Calu3 (cell line): ENCODE measurements around the gene PGR. TPM values are rescaled to one million over a fixed set of nuclear protein-coding genes. Genes with fewer than 3 reads are reported as not detected.

Experiments
- BruUV-seq: library from RNA; stranded (reverse); fragments of 400-500 nt; replicated peaks from 2 replicates; lab custom pipeline; 2021; lab: Mats Ljungman, UMichigan
- CTCF ChIA-PET: fragments of 300-600 bp; sonication (Branson Sonifier 250); formaldehyde crosslinking; loops from one replicate; lab custom pipeline; 2022; ENCODE audit warnings: antibody characterized with exemption; lab: Charles Lee
- DNase-seq: peaks from one replicate; pipeline ENCODE4 v3.0.0; 2022
- H3K27ac Mint-ChIP-seq: one replicate; pipeline ENCODE4 v1.8.0; 2022; ENCODE audit warnings: mixed read lengths; ENCODE audit not compliant: unreplicated experiment
- H3K27me3 Mint-ChIP-seq: one replicate; pipeline ENCODE4 v1.8.0; 2022; ENCODE audit warnings: mixed read lengths; ENCODE audit not compliant: unreplicated experiment
- H3K36me3 Mint-ChIP-seq: one replicate; pipeline ENCODE4 v1.8.0; 2022; ENCODE audit warnings: mild to moderate bottlenecking, moderate library complexity, mixed read lengths; ENCODE audit not compliant: insufficient read depth, unreplicated experiment
- H3K4me1 Mint-ChIP-seq: one replicate; pipeline ENCODE4 v1.8.0; 2022; ENCODE audit warnings: mild to moderate bottlenecking, low read depth, mixed read lengths; ENCODE audit not compliant: unreplicated experiment
- H3K4me3 Mint-ChIP-seq: one replicate; pipeline ENCODE4 v1.8.0; 2022; ENCODE audit warnings: mild to moderate bottlenecking, low read depth, moderate library complexity, mixed read lengths; ENCODE audit not compliant: unreplicated experiment
- H3K9me3 Mint-ChIP-seq: one replicate; pipeline ENCODE4 v1.8.0; 2022; ENCODE audit warnings: low read depth, mixed read lengths; ENCODE audit not compliant: unreplicated experiment
- intact Hi-C: fragments of 100-400 bp; cut with micrococcal nuclease; formaldehyde crosslinking; loops from one replicate; pipeline ENCODE4 v1.10.0; 2022; ENCODE audit not compliant: unreplicated experiment
- total RNA-seq: library from RNA; stranded (reverse); gene quantifications from 2 replicates; pipeline ENCODE4 v1.2.3, GENCODE V29; 2022
- TF ChIP-seq, protein P1 (sequence below): fragments of 200-600 bp; IDR thresholded peaks from one replicate; pipeline ENCODE4 v1.8.0; 2022; ENCODE audit warnings: antibody characterized with exemption; ENCODE audit not compliant: unreplicated experiment

PGR gene
- total RNA-seq, 1 experiment from 2014 or later = not detected

DNA sequence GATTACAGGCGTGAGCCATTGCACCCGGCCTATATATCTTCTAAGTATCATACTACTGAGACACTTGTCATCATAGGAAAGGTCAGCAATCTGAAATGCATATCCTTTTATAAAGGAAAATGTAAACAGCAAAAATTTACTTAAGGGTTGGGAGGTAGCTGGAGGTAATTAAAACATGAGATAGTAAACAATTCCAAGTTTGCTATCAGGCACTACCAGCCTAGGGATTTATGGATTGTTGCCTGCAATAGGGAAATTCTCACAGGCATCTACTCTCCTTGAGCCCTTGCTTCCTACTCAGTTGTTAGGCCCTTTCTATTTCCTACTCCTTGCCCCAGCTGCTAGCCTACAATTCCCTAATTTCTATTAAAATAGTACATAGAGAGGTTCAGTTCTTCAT is 16.1 kb downstream of the PGR start:
- DNase-seq = no peak
- H3K4me1 Mint-ChIP-seq = no peaks in the 10 kb centered on the region
- no peaks in the 10 kb centered on the region for H3K9me3 Mint-ChIP-seq
- CTCF ChIA-PET = no interaction called here
- TF ChIP-seq, protein P1, sequence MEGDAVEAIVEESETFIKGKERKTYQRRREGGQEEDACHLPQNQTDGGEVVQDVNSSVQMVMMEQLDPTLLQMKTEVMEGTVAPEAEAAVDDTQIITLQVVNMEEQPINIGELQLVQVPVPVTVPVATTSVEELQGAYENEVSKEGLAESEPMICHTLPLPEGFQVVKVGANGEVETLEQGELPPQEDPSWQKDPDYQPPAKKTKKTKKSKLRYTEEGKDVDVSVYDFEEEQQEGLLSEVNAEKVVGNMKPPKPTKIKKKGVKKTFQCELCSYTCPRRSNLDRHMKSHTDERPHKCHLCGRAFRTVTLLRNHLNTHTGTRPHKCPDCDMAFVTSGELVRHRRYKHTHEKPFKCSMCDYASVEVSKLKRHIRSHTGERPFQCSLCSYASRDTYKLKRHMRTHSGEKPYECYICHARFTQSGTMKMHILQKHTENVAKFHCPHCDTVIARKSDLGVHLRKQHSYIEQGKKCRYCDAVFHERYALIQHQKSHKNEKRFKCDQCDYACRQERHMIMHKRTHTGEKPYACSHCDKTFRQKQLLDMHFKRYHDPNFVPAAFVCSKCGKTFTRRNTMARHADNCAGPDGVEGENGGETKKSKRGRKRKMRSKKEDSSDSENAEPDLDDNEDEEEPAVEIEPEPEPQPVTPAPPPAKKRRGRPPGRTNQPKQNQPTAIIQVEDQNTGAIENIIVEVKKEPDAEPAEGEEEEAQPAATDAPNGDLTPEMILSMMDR = no peak
- peaks cover 29% of the 10 kb centered on the region for H3K27me3 Mint-ChIP-seq
- intact Hi-C loops = no loop called here
- BruUV-seq = no TSS peak
- no peak overlapping the region for H3K27ac Mint-ChIP-seq
- H3K36me3 Mint-ChIP-seq = no peaks in the 10 kb centered on the region
- no peak overlapping the region for H3K4me3 Mint-ChIP-seq

DNA sequence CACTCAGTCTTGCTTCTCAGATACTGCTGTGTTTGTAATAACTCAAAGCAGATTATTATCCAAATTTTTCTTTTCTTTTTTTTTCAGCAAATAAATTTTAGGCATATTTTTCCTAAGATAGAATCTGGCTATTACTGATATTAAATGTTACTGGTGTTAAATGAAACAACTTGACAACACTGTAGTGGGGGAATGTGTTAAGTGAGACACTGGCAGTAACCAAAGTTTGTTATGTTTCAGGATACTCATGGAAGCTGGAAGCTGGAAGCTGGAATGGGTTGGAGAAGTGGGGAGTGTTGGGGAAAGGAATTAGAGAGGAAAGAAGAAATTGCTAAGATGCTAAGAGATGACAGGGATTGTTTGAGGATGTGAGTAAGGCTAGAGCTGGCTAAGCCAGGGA is 24.9 kb downstream of the PGR start:
- Mint-ChIP-seq H3K4me1 (no peaks in the 10 kb centered on the region), H3K36me3 (no peaks in the 10 kb centered on the region), H3K4me3 (no peak overlapping the region), H3K27ac (no peak overlapping the region), H3K9me3 (peaks cover 4% of the 10 kb centered on the region), H3K27me3 (peaks cover 14% of the 10 kb centered on the region)
- no TSS peak for BruUV-seq
- CTCF ChIA-PET = no interaction called here
- TF ChIP-seq, protein P1 = no peak
- intact Hi-C loops = no loop called here
- DNase-seq = no peak

DNA sequence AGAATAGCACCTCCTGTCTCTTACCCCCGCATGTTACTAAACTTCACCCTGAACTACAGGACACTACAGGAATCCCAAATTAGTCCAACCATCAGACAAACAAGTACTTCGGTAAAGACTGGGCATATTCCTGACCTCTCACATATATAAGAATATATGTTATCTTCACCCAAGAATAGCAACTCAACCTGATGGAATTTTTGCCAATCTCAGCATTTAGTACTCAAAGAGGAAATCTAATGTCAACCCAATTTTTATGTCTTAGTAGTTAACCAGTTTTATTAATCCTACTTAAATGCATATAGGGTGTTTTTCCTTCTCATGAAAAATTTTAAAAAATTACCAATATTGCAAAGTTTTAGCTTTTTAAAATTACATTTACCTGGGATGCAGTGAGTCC is 26.2 kb downstream of the PGR start:
- TF ChIP-seq, protein P1 = no peak
- intact Hi-C loops = no loop called here
- no TSS peak for BruUV-seq

GRCh38 chr11:101100601-101101000 is 29.0 kb downstream of the PGR start:
- CTCF ChIA-PET = no interaction called here
- Mint-ChIP-seq H3K4me1 (no peaks in the 10 kb centered on the region), H3K27ac (no peak overlapping the region), H3K36me3 (no peaks in the 10 kb centered on the region), H3K27me3 (peaks cover 12% of the 10 kb centered on the region), H3K4me3 (no peak overlapping the region), H3K9me3 (peaks cover 4% of the 10 kb centered on the region)
- intact Hi-C loops = no loop called here
- TF ChIP-seq, protein P1 = no peak
- no TSS peak for BruUV-seq
- no peak for DNase-seq

More for the DNA sequence above, 26.2 kb downstream of the PGR start:
- H3K4me3 Mint-ChIP-seq = no peak overlapping the region
- no peaks in the 10 kb centered on the region for H3K36me3 Mint-ChIP-seq
- H3K27me3 Mint-ChIP-seq = peaks cover 12% of the 10 kb centered on the region
- H3K4me1 Mint-ChIP-seq = no peaks in the 10 kb centered on the region
- peaks cover 4% of the 10 kb centered on the region for H3K9me3 Mint-ChIP-seq
- no peak for DNase-seq
- H3K27ac Mint-ChIP-seq = no peak overlapping the region
- CTCF ChIA-PET = no interaction called here
